Astrocyte of the cerebellum (primary cell): ENCODE results near the gene MTFR2.

Experiments
- DNase-seq: peaks from one replicate; pipeline ENCODE4 v3.0.0-alpha.2; 2011; ENCODE audit warnings: low read depth
- H3K4me3 ChIP-seq: 2 replicates; pipeline ENCODE4 v1.5.1; 2011; ENCODE audit warnings: mild to moderate bottlenecking, low read depth, low read length, moderate library complexity
- CTCF ChIP-seq: IDR thresholded peaks from 2 replicates; pipeline ENCODE4 v1.5.1; 2012; ENCODE audit warnings: low read length, low read depth, moderate library complexity, mild to moderate bottlenecking; ENCODE audit errors: missing control alignments
- in situ Hi-C: cut with HindIII; loops from 2 replicates; pipeline ENCODE4 v1.10.0; 2017; ENCODE audit warnings: low sequenced_read_pairs

MTFR2 gene

GRCh38 chr6:136192902-136193301, 57.2 kb downstream of the MTFR2 start:
- no peak for TF ChIP-seq CTCF
- in situ Hi-C loops: no loop called here
- DNase-seq: no peak
- no peak overlapping the region for H3K4me3 ChIP-seq

GRCh38 chr6:136191606-136192312, 58.4 kb downstream of the MTFR2 start:
- TF ChIP-seq CTCF: no peak
- in situ Hi-C loops: no loop called here
- no peak for DNase-seq
- H3K4me3 ChIP-seq: no peak overlapping the region

- H3K4me3 ChIP-seq: no peak overlapping the region
- in situ Hi-C loops: no loop called here
- TF ChIP-seq CTCF: no peak
- DNase-seq: no peak
These were observed 61.0 kb downstream of the MTFR2 start for GRCh38 chr6:136189104-136189503.

GRCh38 chr6:136188486-136188885, 61.6 kb downstream of the MTFR2 start:
- H3K4me3 ChIP-seq: no peak overlapping the region
- DNase-seq: no peak
- TF ChIP-seq CTCF: no peak
- in situ Hi-C loops: no loop called here

- DNase-seq: no peak
- no peak for TF ChIP-seq CTCF
- H3K4me3 ChIP-seq: no peak overlapping the region
- in situ Hi-C loops: no loop called here
These were observed 63.7 kb downstream of the MTFR2 start for GRCh38 chr6:136186363-136186762.

GRCh38 chr6:136184738-136185137, 65.4 kb downstream of the MTFR2 start:
- in situ Hi-C loops: no loop called here
- no peak for TF ChIP-seq CTCF
- no peak overlapping the region for H3K4me3 ChIP-seq
- DNase-seq: no peak
